A204.1 (cell line): ENCODE measurements around the gene MEOX1.

ENCODE experiments used
- FAIRE-seq: peaks from 2 replicates; lab custom pipeline; 2012; peaks lifted over from hg19 to GRCh38; lab: Jason Lieb, UNC

The MEOX1 gene

DNA sequence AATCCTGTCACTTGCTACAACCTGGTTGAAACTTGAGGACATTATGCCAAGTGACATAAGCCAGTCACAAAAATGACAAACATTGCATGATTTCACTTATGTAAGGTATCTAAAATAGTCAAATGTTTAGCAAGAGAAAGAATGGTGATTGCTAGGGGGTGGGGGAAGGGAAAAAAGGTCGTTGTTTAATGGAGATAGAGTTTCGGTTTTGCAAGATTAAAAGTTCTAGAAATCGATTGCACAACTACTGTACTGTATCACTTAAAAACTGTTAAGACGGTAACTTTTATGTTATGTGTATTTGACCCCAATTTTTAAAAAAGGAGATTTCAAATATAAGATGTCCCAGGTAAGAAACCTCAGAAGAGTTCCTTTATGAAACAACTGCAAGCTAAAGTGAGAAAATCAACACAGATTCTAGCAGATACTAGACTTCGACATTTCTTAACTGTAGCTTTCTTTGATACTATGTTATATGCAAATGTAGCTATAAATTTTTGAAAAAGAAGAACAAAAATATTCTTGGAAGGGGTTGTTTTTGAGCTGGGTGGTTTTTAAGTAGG lies 5.9 kb downstream of the MEOX1 start:
- no peak for FAIRE-seq

DNA sequence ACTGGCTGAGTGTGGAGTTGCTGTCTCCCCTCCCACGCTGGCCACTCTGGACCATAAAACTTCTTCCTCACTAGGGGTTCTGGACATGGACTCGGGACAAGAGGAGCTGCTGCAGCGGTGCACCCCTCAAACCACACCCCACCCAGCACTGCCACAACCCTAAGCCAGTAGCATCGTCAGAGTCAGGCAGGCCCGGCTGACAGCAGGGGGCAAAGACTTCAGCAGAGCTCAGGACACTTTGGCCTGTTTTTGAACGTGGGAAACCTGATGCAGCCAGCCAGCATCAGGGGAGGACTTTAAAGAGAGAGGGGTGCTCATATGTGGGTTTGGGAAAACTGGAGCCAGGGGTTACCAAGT lies 9.6 kb downstream of the MEOX1 start:
- no peak for FAIRE-seq

DNA sequence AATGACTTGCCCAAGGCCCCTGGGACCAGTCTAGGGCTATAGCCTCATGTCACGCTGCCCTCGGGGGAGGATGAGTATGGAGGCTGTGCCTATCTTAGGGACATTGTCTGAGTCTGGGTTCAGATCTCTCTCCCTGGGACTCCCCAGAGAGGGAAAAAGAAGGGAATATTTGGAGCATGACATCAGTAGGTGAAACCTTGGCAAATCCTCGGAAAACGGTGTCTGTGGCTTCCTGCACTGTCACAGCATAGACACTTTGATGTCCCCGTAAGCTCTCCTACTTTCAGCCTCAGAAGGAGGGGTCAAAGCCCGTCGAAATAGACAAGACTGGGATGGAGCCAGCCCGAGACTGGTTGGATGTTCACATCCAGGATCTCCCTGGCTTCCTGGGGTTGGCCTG lies 11.3 kb downstream of the MEOX1 start:
- FAIRE-seq = no peak

- no peak for FAIRE-seq
These were observed 12.8 kb downstream of the MEOX1 start for GRCh38 chr17:43648916-43649315.

GRCh38 chr17:43645765-43646481 lies 15.8 kb downstream of the MEOX1 start:
- no peak for FAIRE-seq

- FAIRE-seq = no peak
These were observed 16.3 kb downstream of the MEOX1 start for GRCh38 chr17:43645450-43645764.

GRCh38 chr17:43644081-43644480 lies 17.6 kb downstream of the MEOX1 start:
- no peak for FAIRE-seq

- FAIRE-seq = no peak
These were observed 20.3 kb downstream of the MEOX1 start for GRCh38 chr17:43641416-43641815.

- no peak for FAIRE-seq
These were observed 21.1 kb downstream of the MEOX1 start for GRCh38 chr17:43640491-43641252.

DNA sequence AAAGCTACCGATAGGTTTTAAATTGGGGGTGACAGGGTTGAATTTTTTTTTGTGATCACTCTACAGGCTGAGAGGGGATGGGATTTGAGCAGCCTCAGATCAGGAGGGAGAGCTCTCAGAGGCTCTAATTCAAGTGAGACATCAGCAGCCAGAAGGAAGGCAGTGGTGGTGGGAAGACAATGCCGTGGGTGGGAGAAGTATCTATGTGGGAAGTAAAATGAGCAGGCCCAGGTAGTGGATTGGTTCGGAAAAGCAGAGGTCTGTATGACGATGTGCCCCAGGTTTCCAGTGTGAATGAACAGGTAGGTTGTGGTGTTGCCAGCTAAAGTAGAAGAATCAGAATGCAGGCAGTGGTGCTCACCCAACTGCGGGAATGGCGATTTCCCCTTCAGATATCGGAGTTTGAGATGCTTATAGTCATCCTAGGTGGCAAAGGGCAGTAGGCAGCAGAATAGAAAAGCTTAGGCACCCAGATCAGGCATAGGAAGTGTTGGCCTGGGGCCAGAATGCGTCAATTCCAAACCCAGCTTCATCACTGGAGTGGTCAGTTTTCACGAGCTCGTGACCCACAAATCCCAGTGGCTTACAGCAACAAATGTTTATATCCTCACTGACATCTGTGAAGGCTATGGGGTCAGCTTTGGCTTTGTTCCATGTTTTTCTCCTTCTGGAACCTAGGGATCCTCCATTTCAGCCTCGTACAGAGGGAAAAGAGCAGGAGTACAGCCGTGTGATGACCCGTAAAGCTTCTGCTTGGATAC lies 24.0 kb downstream of the MEOX1 start:
- FAIRE-seq = no peak

DNA sequence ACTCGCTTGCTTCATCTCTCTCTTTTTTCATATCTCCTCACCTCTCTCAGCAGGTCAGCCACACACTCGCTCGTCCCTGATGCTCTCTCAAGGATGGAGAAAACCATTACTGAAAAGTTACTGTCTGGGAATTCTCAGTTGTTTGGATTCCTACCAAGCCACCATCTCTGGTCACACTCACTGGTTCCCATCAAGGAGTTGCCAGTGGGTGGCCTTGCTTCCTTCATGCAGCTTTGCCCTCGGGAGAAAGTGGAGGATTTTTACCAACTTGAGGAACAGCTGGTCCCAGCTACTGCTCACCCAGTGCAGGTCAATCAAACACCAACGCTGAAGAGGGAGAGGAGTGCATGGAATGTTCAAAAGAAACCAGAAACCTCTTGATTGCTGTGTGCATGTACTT lies 25.3 kb downstream of the MEOX1 start:
- FAIRE-seq = no peak

DNA sequence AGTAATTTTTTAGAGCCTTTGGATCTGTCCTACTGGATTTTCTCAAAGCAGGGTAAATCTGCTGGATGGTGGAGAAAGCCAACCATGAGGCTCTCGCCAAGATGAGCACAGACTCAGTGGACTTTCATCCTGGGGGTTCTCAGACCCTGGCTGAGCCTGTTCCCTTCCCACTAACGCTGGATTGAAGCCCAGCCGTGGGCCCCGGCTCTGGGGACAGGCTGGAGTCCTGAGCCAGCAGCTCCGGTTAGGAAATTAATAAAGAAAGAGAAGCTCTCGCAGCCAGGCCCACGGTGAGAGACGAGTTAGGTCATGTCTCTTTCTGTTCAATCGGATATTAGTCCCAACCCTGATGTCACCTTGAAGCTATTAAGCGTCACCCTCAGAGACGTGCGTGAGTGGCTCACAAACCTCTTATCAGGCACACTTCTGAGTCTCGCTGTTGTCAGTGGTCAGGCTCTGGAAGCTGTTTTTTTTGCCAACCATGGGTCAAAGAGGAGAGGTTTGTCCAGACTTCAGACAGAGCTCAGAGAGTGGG lies 27.1 kb downstream of the MEOX1 start:
- no peak for FAIRE-seq

- FAIRE-seq = no peak
These were observed 29.5 kb downstream of the MEOX1 start for GRCh38 chr17:43632221-43632620.

- no peak for FAIRE-seq
These were observed 30.3 kb downstream of the MEOX1 start for GRCh38 chr17:43631429-43631828.

GRCh38 chr17:43628089-43628650 lies 33.6 kb downstream of the MEOX1 start:
- FAIRE-seq = no peak

GRCh38 chr17:43627653-43628052 lies 34.1 kb downstream of the MEOX1 start:
- FAIRE-seq = no peak

DNA sequence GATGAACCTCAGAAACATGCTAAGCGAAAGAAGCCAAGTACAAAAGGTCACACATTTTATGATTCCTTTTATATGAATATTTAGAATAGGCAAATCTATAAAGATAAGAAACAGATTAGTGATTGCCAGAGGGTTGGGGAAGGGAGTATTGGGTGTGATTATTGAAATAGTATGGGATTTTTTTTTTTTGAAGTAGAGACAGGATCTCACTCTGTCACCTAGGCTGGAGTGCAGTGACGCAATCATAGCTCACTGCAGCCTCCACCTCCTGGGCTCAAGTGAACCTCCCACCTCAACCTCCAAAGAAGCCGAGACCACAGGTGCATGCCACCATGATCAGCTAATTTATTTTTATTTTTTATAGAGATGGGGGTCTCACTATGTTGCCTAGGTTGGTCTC lies 35.7 kb downstream of the MEOX1 start:
- no peak for FAIRE-seq

- no peak for FAIRE-seq
These were observed 36.1 kb downstream of the MEOX1 start for GRCh38 chr17:43625606-43626005.

DNA sequence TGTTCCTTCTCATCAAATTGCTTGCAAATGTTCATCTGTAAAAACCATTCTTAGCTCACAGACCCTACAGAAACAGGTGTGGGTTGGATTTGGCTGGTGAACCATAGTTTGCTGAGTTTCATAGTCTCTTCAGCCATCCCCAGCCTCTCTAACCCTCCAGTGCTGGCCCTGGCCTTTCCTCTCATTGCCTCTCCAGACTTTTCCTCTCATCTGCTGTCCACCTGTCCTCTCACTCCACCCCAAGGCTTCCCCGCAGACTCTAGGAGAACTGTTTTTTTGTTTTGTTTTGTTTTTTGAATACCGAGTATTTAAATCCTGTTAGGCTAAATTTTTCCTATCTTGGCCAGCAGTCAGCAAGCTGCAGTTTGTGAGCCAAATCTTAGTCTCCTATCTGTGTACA lies 41.1 kb downstream of the MEOX1 start:
- FAIRE-seq = no peak

GRCh38 chr17:43620147-43620546 lies 41.6 kb downstream of the MEOX1 start:
- no peak for FAIRE-seq

- no peak for FAIRE-seq
These were observed 42.0 kb downstream of the MEOX1 start for GRCh38 chr17:43619705-43620104.

DNA sequence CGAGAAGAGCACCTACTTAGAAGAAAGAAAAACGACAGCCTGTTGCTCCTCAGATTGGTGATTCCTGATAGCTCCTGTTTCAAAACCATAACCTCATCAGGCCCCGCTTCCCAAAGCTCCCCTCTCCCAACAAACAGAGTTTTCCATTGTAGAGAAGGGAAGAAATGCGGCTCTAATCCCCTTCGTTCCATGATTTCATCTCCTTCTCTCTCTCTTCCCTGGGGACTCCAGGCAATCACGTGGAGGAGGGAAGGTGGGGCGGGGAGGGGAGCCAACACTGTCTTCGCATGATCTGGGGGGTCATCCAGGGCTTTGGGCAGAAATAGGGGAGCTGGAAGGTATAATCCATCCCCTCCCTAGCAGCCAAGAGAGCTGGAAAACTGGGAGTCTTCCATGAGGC lies 43.4 kb downstream of the MEOX1 start:
- FAIRE-seq = no peak

DNA sequence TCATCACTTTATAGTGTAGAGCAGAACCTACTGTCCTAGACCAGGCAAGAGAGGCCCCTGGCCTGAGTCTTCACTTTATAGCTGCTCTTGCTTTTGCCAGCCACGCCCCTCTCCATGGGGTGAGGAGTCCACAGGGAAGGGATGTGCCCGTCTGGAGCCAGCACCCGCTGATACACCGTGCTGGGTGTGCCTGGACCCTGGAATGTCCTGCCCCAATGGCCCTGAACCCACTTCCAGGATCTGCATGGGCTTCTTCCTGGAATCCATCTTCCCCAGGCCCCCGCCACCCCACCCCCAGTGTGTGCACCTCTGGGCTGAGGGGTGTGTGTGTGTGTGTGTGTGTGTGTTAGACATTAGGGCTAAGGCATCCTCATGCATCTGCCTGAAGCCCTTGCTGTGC lies 44.9 kb downstream of the MEOX1 start:
- no peak for FAIRE-seq
